Stimulated activated naive CD8-positive, alpha-beta T cell treated with anti-CD3 and anti-CD28 coated beads, Interleukin-15, amount 100 ng/mL, for 72 hours (primary cell): ENCODE data around the gene CUX1.
A peak's percentile ranks its signal among the peaks of the same experiment; 100 is the strongest.
"Not testable (repeated sequence)": the region's sequence is repeated elsewhere in the genome, so short reads cannot be mapped to it uniquely, and the experiment has no call there.

Experiments used
- ATAC-seq: fragments of 150-1000 bp; cut with Tn5 transposase; 2 replicates; pipeline ENCODE4 v1.10.0; 2021; ENCODE audit warnings: mild to moderate bottlenecking, moderate library complexity
- DNase-seq, 2 donors: peaks; one replicate each; pipeline ENCODE4 v3.0.0; 2021 to 2022
- H3K27ac Mint-ChIP-seq, 2 donors: one replicate each; pipeline ENCODE4 v1.8.0; 2022; ENCODE audit warnings: mild to moderate bottlenecking in 2 of 2, mixed read lengths in 2 of 2, moderate library complexity in 2 of 2
- H3K27me3 Mint-ChIP-seq: one replicate; pipeline ENCODE4 v1.8.0; 2022; ENCODE audit warnings: mixed read lengths
- H3K4me1 Mint-ChIP-seq: one replicate; pipeline ENCODE4 v1.8.0; 2022; ENCODE audit warnings: mild to moderate bottlenecking, mixed read lengths
- H3K4me3 Mint-ChIP-seq, 2 donors: one replicate each; pipeline ENCODE4 v1.8.0; 2022; ENCODE audit warnings: mild to moderate bottlenecking in 2 of 2, mixed read lengths in 2 of 2, moderate library complexity in 1 of 2
- H3K9me3 Mint-ChIP-seq, 2 donors: one replicate each; pipeline ENCODE4 v1.8.0; 2022; ENCODE audit warnings: mixed read lengths in 2 of 2

Gene CUX1

GRCh38 chr7:101983147-101983811, 165.9 kb downstream of the CUX1 start:
- no peak overlapping the region for H3K4me3 Mint-ChIP-seq

GRCh38 chr7:101984133-101984879, 166.9 kb downstream of the CUX1 start:
- no peaks in the 10 kb centered on the region for H3K27me3 Mint-ChIP-seq
- no peak for DNase-seq
- no peak for ATAC-seq
- no peaks in the 10 kb centered on the region for H3K9me3 Mint-ChIP-seq
- H3K4me1 Mint-ChIP-seq: peaks cover 49% of the 10 kb centered on the region
- H3K4me3 Mint-ChIP-seq: no peak overlapping the region
- no peak overlapping the region for H3K27ac Mint-ChIP-seq

More at GRCh38 chr7:101983147-101983811, 165.9 kb downstream of the CUX1 start:
- Mint-ChIP-seq H3K27me3 (no peaks in the 10 kb centered on the region), H3K4me1 (peaks cover 45% of the 10 kb centered on the region), H3K27ac (peak overlapping the region in 1 of 2 donors; percentile 57), H3K9me3 (no peaks in the 10 kb centered on the region)
- no peak for DNase-seq
- no peak for ATAC-seq

- ATAC-seq (no peak), DNase-seq (no peak)
- Mint-ChIP-seq H3K9me3 (no peaks in the 10 kb centered on the region), H3K4me3 (no peak overlapping the region), H3K4me1 (peaks cover 57% of the 10 kb centered on the region), H3K27me3 (no peaks in the 10 kb centered on the region), H3K27ac (peak overlapping the region in 1 of 2 donors; percentile 2)
Observed at GRCh38 chr7:101985057-101985902, 167.9 kb downstream of the CUX1 start.

- no peak for ATAC-seq
- Mint-ChIP-seq H3K9me3 (no peaks in the 10 kb centered on the region), H3K27me3 (no peaks in the 10 kb centered on the region), H3K27ac (no peak overlapping the region), H3K4me1 (peaks cover 64% of the 10 kb centered on the region), H3K4me3 (no peak overlapping the region)
- no peak for DNase-seq
Observed at GRCh38 chr7:101985903-101986734, 168.7 kb downstream of the CUX1 start.

GRCh38 chr7:101987494-101987893, 170.1 kb downstream of the CUX1 start:
- no peak for ATAC-seq
- peaks cover 57% of the 10 kb centered on the region for H3K4me1 Mint-ChIP-seq

GRCh38 chr7:101988060-101988459, 170.6 kb downstream of the CUX1 start:
- not testable (repeated sequence) for DNase-seq, H3K27me3 Mint-ChIP-seq, ATAC-seq, H3K4me3 Mint-ChIP-seq, H3K9me3 Mint-ChIP-seq, H3K27ac Mint-ChIP-seq
- peaks cover 57% of the 10 kb centered on the region for H3K4me1 Mint-ChIP-seq

More at GRCh38 chr7:101987494-101987893, 170.1 kb downstream of the CUX1 start:
- Mint-ChIP-seq H3K27me3 (no peaks in the 10 kb centered on the region), H3K9me3 (no peaks in the 10 kb centered on the region), H3K27ac (peak overlapping the region; percentile 59 to 69), H3K4me3 (no peak overlapping the region)
- DNase-seq: no peak

- H3K4me3 Mint-ChIP-seq: no peak overlapping the region
- no peak for ATAC-seq
- no peak for DNase-seq
- peaks cover 54% of the 10 kb centered on the region for H3K4me1 Mint-ChIP-seq
- H3K27me3 Mint-ChIP-seq: no peaks in the 10 kb centered on the region
- peak overlapping the region; percentile 22 to 72 for H3K27ac Mint-ChIP-seq
- no peaks in the 10 kb centered on the region for H3K9me3 Mint-ChIP-seq
Observed at GRCh38 chr7:101988513-101988912, 171.1 kb downstream of the CUX1 start.

- H3K9me3 Mint-ChIP-seq: no peaks in the 10 kb centered on the region
- H3K4me1 Mint-ChIP-seq: peaks cover 53% of the 10 kb centered on the region
- no peak overlapping the region for H3K4me3 Mint-ChIP-seq
- DNase-seq: no peak
- no peak for ATAC-seq
- H3K27ac Mint-ChIP-seq: no peak overlapping the region
- no peaks in the 10 kb centered on the region for H3K27me3 Mint-ChIP-seq
Observed at GRCh38 chr7:101989101-101989500, 171.7 kb downstream of the CUX1 start.

GRCh38 chr7:101990811-101991418, 173.5 kb downstream of the CUX1 start:
- H3K4me1 Mint-ChIP-seq: peaks cover 41% of the 10 kb centered on the region
- ATAC-seq (peak; percentile 56), DNase-seq (no peak)
- H3K27ac Mint-ChIP-seq: peak overlapping the region; percentile 54 to 56
- no peaks in the 10 kb centered on the region for H3K27me3 Mint-ChIP-seq
- H3K4me3 Mint-ChIP-seq: peak overlapping the region; percentile 66 to 81
- no peaks in the 10 kb centered on the region for H3K9me3 Mint-ChIP-seq

GRCh38 chr7:101991860-101992259, 174.4 kb downstream of the CUX1 start:
- H3K27me3 Mint-ChIP-seq: no peaks in the 10 kb centered on the region
- no peak for ATAC-seq
- no peak overlapping the region for H3K4me3 Mint-ChIP-seq
- H3K27ac Mint-ChIP-seq: no peak overlapping the region
- no peaks in the 10 kb centered on the region for H3K9me3 Mint-ChIP-seq
- H3K4me1 Mint-ChIP-seq: peaks cover 37% of the 10 kb centered on the region
- DNase-seq: no peak

GRCh38 chr7:101993311-101993710, 175.9 kb downstream of the CUX1 start:
- Mint-ChIP-seq H3K9me3 (no peaks in the 10 kb centered on the region), H3K27me3 (no peaks in the 10 kb centered on the region), H3K27ac (no peak overlapping the region), H3K4me3 (no peak overlapping the region), H3K4me1 (peaks cover 25% of the 10 kb centered on the region)
- ATAC-seq (no peak), DNase-seq (no peak)

- Mint-ChIP-seq H3K27ac (no peak overlapping the region), H3K9me3 (no peaks in the 10 kb centered on the region), H3K27me3 (no peaks in the 10 kb centered on the region), H3K4me3 (no peak overlapping the region), H3K4me1 (peaks cover 15% of the 10 kb centered on the region)
- ATAC-seq: no peak
- no peak for DNase-seq
Observed at GRCh38 chr7:101995121-101995520, 177.7 kb downstream of the CUX1 start.

- H3K9me3 Mint-ChIP-seq: no peaks in the 10 kb centered on the region
- ATAC-seq: no peak
- peaks cover 4% of the 10 kb centered on the region for H3K4me1 Mint-ChIP-seq
- H3K27ac Mint-ChIP-seq: peak overlapping the region; percentile 19 to 26
- DNase-seq: no peak
- no peak overlapping the region for H3K4me3 Mint-ChIP-seq
- no peaks in the 10 kb centered on the region for H3K27me3 Mint-ChIP-seq
Observed at GRCh38 chr7:101996131-101996691, 178.8 kb downstream of the CUX1 start.

GRCh38 chr7:101996876-101997275, 179.4 kb downstream of the CUX1 start:
- Mint-ChIP-seq H3K4me3 (no peak overlapping the region), H3K4me1 (no peaks in the 10 kb centered on the region), H3K9me3 (no peaks in the 10 kb centered on the region), H3K27ac (peak overlapping the region in 1 of 2 donors; percentile 13), H3K27me3 (no peaks in the 10 kb centered on the region)
- ATAC-seq (no peak), DNase-seq (no peak)
